GM18520 (cell line): ENCODE measurements around the gene TRIM66.

Experiments used
- ATAC-seq: cut with Tn5 transposase; IDR thresholded peaks from one replicate; pipeline ENCODE4 v1.9.1; 2021; ENCODE audit not compliant: unreplicated experiment

The TRIM66 gene

GRCh38 chr11:8613036-8613435 is 69.4 kb downstream of the TRIM66 start:
- ATAC-seq = no peak

GRCh38 chr11:8612522-8612921 is 69.9 kb downstream of the TRIM66 start:
- no peak for ATAC-seq

- ATAC-seq = no peak
Measured at GRCh38 chr11:8610532-8611116, 71.8 kb downstream of the TRIM66 start.

GRCh38 chr11:8608652-8609051 is 73.8 kb downstream of the TRIM66 start:
- ATAC-seq = no peak

- ATAC-seq = no peak
Measured at GRCh38 chr11:8605971-8606563, 76.4 kb downstream of the TRIM66 start.

- ATAC-seq = no peak
Measured at GRCh38 chr11:8604078-8604723, 78.3 kb downstream of the TRIM66 start.

- ATAC-seq = no peak
Measured at GRCh38 chr11:8603696-8604077, 78.8 kb downstream of the TRIM66 start.

- ATAC-seq = no peak
Measured at GRCh38 chr11:8601376-8602133, 80.9 kb downstream of the TRIM66 start.

- ATAC-seq = no peak
Measured at GRCh38 chr11:8598506-8598905, 84.0 kb downstream of the TRIM66 start.

GRCh38 chr11:8597182-8597581 is 85.3 kb downstream of the TRIM66 start:
- ATAC-seq = no peak

- ATAC-seq = no peak
Measured at GRCh38 chr11:8596504-8597046, 85.9 kb downstream of the TRIM66 start.

- ATAC-seq = peak; percentile 79
Measured at GRCh38 chr11:8593935-8594909, 88.2 kb downstream of the TRIM66 start, which contains the start of gene STK33. TSS of gene STK33 (minus strand) at chr11:8594228. CDS start at chr11:8474905, 119,323 bp downstream.

- no peak for ATAC-seq
Measured at GRCh38 chr11:8593455-8593854, 89.0 kb downstream of the TRIM66 start.

GRCh38 chr11:8587915-8588314 is 94.5 kb downstream of the TRIM66 start:
- no peak for ATAC-seq

GRCh38 chr11:8586805-8587204 is 95.7 kb downstream of the TRIM66 start:
- no peak for ATAC-seq

GRCh38 chr11:8586184-8586583 is 96.3 kb downstream of the TRIM66 start:
- no peak for ATAC-seq

- no peak for ATAC-seq
Measured at GRCh38 chr11:8584511-8584910, 98.0 kb downstream of the TRIM66 start.

- ATAC-seq = no peak
Measured at GRCh38 chr11:8584082-8584481, 98.4 kb downstream of the TRIM66 start.

GRCh38 chr11:8581300-8581699 is 101.2 kb downstream of the TRIM66 start:
- ATAC-seq = no peak
